HTERT RPE-1 (cell line): Measurements from ENCODE around the gene CKS1B.
"Not testable (repeated sequence)": the region's sequence is repeated elsewhere in the genome, so short reads cannot be mapped to it uniquely, and the experiment has no call there.

ENCODE experiments used
- in situ Hi-C: fragments of 300-500 bp; cut with MboI; formaldehyde crosslinking; loops from 4 replicates; pipeline ENCODE4 v1.14.3; 2020; ENCODE audit warnings: low sequenced_read_pairs

CKS1B gene

GRCh38 chr1:154962156-154962749, 12.2 kb upstream of the CKS1B start:
- in situ Hi-C loops, result no loop called here

GRCh38 chr1:154962795-154963330, 11.6 kb upstream of the CKS1B start:
- in situ Hi-C loops, result no loop called here

GRCh38 chr1:154963643-154964042, 10.8 kb upstream of the CKS1B start:
- in situ Hi-C loops, result no loop called here

- in situ Hi-C loops, result no loop called here
Observed at GRCh38 chr1:154964359-154964758, 10.1 kb upstream of the CKS1B start.

GRCh38 chr1:154966111-154966510, 8.4 kb upstream of the CKS1B start:
- in situ Hi-C loops, result no loop called here

- in situ Hi-C loops, result no loop called here
Observed at GRCh38 chr1:154967331-154967950, 7.0 kb upstream of the CKS1B start.

- in situ Hi-C loops, result no loop called here
Observed at GRCh38 chr1:154968731-154969130, 5.8 kb upstream of the CKS1B start.

- in situ Hi-C loops, result no loop called here
Observed at GRCh38 chr1:154969246-154969645, 5.2 kb upstream of the CKS1B start.

GRCh38 chr1:154969860-154970452, 4.5 kb upstream of the CKS1B start:
- in situ Hi-C loops, result no loop called here

- in situ Hi-C loops, result no loop called here
Observed at GRCh38 chr1:154970631-154971340, 3.7 kb upstream of the CKS1B start, which contains the start of gene SHC1. Gene SHC1, minus strand, starts transcription at chr1:154970747. Its CDS starts 221 bp downstream, at chr1:154970526.

- in situ Hi-C loops, result no loop called here
Observed at GRCh38 chr1:154971341-154971998, 3.0 kb upstream of the CKS1B start.

GRCh38 chr1:154972213-154972516, 2.3 kb upstream of the CKS1B start:
- in situ Hi-C loops, result no loop called here

- in situ Hi-C loops, result no loop called here
Observed at GRCh38 chr1:154972517-154973343, 1.8 kb upstream of the CKS1B start.

GRCh38 chr1:154973344-154974101, 958 bp upstream of the CKS1B start:
- in situ Hi-C loops, result no loop called here

GRCh38 chr1:154974808-154975408, 427 bp downstream of the CKS1B start:
- in situ Hi-C loops, result no loop called here

GRCh38 chr1:154975409-154976059, 1.1 kb downstream of the CKS1B start:
- in situ Hi-C loops, result no loop called here

GRCh38 chr1:154977762-154978161, 3.3 kb downstream of the CKS1B start:
- in situ Hi-C loops, result not testable (repeated sequence)

- in situ Hi-C loops, result no loop called here
Observed at GRCh38 chr1:154978360-154978759, 3.9 kb downstream of the CKS1B start.

GRCh38 chr1:154982341-154982740, 7.9 kb downstream of the CKS1B start:
- in situ Hi-C loops, result no loop called here
